Chondrocyte (in vitro differentiated cells): Measurements from ENCODE around the gene UTP25. TPM values are rescaled to one million over a fixed set of nuclear protein-coding genes. Genes with fewer than 3 reads are reported as not detected.

Experiments
- DNase-seq: peaks from one replicate; pipeline ENCODE4 v3.0.0; 2021; ENCODE audit warnings: mixed read lengths, low spot score
- H3K27ac Mint-ChIP-seq: one replicate; pipeline ENCODE4 v1.8.0; 2021; ENCODE audit warnings: mild to moderate bottlenecking, moderate library complexity, mixed read lengths; ENCODE audit not compliant: unreplicated experiment
- H3K27me3 Mint-ChIP-seq: 2 replicates; pipeline ENCODE4 v1.8.0; 2021; ENCODE audit warnings: low read depth, mixed read lengths
- H3K36me3 Mint-ChIP-seq: 2 replicates; pipeline ENCODE4 v1.8.0; 2021; ENCODE audit warnings: low read depth, mixed read lengths
- H3K4me1 Mint-ChIP-seq: 2 replicates; pipeline ENCODE4 v1.8.0; 2021; ENCODE audit warnings: low read depth, mild to moderate bottlenecking, mixed read lengths
- H3K4me3 Mint-ChIP-seq: one replicate; pipeline ENCODE4 v1.8.0; 2021; ENCODE audit warnings: mild to moderate bottlenecking, moderate library complexity, mixed read lengths; ENCODE audit not compliant: unreplicated experiment
- H3K9me3 Mint-ChIP-seq: 2 replicates; pipeline ENCODE4 v1.8.0; 2021; ENCODE audit warnings: low read depth, mixed read lengths
- total RNA-seq: library from RNA; stranded (reverse); gene quantifications from 3 replicates; pipeline ENCODE4 v1.2.1, GENCODE V29; 2021
- TF ChIP-seq, protein P1 (sequence below): fragments of 200-600 bp; sonication (generic); IDR thresholded peaks from 2 replicates; pipeline ENCODE4 v1.5.0; 2021; ENCODE audit warnings: antibody characterized with exemption, mild to moderate bottlenecking, moderate library complexity

The UTP25 gene
- total RNA-seq, 1 donor from 2014 or later = 6.4 TPM

DNA sequence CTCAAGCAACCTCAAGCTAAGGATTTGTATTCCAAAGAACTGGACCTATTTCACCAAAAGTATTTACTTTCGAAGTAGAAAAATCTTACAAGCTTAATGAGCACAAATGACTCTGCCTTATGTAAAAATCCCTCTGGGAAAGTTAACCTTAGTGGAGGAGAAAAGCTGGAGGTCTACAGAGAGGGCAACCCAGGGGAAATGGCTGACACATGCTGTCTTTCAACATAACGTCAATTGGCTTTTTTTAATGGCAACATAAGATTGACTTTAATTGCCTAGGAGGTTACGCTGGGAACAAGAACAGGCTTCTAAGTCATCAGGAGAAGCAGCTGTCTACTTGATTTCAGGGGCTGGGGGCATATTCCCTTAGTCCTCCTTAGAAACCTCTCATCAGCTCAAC is 52.3 kb downstream of the UTP25 start:
- no peaks in the 10 kb centered on the region for H3K36me3 Mint-ChIP-seq
- peak overlapping the region; percentile 55 for H3K27ac Mint-ChIP-seq
- no peaks in the 10 kb centered on the region for H3K9me3 Mint-ChIP-seq
- H3K4me3 Mint-ChIP-seq = no peak overlapping the region
- no peak for DNase-seq
- peaks cover 55% of the 10 kb centered on the region for H3K4me1 Mint-ChIP-seq
- TF ChIP-seq, protein P1, sequence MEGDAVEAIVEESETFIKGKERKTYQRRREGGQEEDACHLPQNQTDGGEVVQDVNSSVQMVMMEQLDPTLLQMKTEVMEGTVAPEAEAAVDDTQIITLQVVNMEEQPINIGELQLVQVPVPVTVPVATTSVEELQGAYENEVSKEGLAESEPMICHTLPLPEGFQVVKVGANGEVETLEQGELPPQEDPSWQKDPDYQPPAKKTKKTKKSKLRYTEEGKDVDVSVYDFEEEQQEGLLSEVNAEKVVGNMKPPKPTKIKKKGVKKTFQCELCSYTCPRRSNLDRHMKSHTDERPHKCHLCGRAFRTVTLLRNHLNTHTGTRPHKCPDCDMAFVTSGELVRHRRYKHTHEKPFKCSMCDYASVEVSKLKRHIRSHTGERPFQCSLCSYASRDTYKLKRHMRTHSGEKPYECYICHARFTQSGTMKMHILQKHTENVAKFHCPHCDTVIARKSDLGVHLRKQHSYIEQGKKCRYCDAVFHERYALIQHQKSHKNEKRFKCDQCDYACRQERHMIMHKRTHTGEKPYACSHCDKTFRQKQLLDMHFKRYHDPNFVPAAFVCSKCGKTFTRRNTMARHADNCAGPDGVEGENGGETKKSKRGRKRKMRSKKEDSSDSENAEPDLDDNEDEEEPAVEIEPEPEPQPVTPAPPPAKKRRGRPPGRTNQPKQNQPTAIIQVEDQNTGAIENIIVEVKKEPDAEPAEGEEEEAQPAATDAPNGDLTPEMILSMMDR = no peak
- no peaks in the 10 kb centered on the region for H3K27me3 Mint-ChIP-seq

DNA sequence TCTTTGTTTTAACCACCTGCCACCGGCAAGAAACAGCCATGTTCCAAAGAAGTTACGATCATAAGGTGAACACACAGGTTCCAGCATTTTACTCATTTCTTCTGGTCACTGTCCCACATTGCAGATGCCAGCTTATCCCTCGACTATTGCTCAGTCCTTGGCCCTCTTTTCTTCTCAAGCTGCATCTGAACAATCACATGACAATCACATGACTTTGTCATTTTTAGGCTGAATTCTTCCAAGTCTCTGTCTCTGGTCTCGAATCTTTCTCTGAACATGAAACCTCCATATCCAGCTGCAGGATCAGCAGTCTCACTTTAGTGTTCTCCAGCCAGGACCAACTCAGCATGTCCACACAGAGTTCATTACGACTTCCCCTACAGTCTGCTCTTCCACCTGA is 53.8 kb downstream of the UTP25 start:
- Mint-ChIP-seq H3K27ac (no peak overlapping the region), H3K4me3 (no peak overlapping the region), H3K27me3 (no peaks in the 10 kb centered on the region), H3K9me3 (no peaks in the 10 kb centered on the region), H3K4me1 (peaks cover 59% of the 10 kb centered on the region), H3K36me3 (no peaks in the 10 kb centered on the region)
- TF ChIP-seq, protein P1 = no peak
- no peak for DNase-seq

DNA sequence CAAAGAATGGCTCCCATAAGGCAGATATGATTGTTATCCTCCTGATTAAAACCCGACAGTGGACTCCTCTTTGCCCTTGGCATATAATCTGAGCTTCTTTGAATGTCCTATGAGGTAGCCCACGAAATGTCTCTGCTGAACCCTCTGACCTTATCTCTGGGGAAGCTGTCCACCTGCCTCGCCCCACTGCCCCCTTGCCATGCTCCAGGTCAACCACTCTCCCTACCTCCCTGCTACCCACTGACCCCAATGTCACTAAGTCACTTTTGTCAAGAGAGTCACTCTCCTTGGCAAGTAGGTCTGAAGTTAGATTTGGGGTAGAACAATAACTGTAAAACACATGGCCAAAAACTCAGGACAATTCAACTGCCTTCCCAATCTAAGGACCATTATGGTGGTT is 54.5 kb downstream of the UTP25 start:
- no peaks in the 10 kb centered on the region for H3K36me3 Mint-ChIP-seq
- TF ChIP-seq, protein P1 = no peak
- H3K4me3 Mint-ChIP-seq = no peak overlapping the region
- H3K4me1 Mint-ChIP-seq = peaks cover 59% of the 10 kb centered on the region
- H3K9me3 Mint-ChIP-seq = no peaks in the 10 kb centered on the region
- DNase-seq = no peak
- H3K27ac Mint-ChIP-seq = no peak overlapping the region
- H3K27me3 Mint-ChIP-seq = no peaks in the 10 kb centered on the region

DNA sequence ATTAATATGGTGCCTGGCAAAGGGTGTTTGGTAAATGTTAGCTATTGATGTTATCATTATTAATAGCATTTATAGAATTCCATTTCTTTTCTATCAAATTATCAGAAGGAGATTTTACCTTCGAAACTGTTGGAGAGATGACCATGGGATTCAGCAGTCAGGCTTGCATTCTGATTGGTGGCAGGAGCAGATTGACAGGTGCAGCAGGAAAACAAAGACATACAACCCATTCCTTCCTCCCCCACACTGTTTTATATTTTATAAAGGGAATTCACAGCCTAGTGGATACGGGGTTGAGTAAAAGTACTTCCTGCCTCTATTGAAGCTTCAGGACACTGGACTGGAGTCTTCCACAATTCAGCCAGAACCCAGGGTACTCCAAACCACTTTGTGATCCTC is 55.2 kb downstream of the UTP25 start:
- DNase-seq = no peak
- Mint-ChIP-seq H3K4me3 (no peak overlapping the region), H3K36me3 (no peaks in the 10 kb centered on the region), H3K27ac (peak overlapping the region; percentile 91), H3K4me1 (peaks cover 59% of the 10 kb centered on the region), H3K27me3 (no peaks in the 10 kb centered on the region), H3K9me3 (no peaks in the 10 kb centered on the region)
- TF ChIP-seq, protein P1 = no peak

DNA sequence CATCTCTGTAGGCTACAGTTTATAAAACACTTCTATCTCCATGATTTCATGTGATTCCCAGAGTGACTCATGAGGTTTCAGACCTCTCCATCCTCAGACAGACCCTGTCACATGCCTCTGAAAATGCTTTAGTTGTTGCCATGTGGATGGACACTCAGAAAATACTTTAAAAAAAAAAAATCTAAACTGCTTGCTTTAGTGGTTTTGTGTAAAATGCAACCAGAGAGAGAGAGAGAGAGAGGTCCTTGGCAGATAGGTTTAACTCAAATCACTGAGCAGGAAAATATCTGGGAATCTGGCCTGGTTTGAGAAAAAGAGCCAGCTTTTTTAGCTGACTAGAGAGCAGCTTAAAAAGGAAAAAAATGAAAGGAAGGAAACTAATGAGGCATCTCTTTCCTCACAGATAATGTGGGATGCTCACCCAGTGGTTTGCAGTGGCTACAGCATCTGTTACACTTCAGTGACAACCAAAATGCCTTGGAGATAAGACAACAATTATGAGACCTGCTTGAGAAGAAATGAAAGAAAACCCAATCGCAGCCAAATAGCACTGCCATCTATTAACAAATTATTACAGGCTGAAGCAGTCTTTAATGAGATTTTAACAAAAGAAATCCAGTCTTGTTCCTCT is 55.7 kb downstream of the UTP25 start:
- Mint-ChIP-seq H3K27ac (peak overlapping the region; percentile 91), H3K36me3 (no peaks in the 10 kb centered on the region), H3K4me3 (peak overlapping the region; percentile 20), H3K27me3 (no peaks in the 10 kb centered on the region), H3K9me3 (no peaks in the 10 kb centered on the region), H3K4me1 (peaks cover 59% of the 10 kb centered on the region)
- no peak for DNase-seq
- TF ChIP-seq, protein P1 = peak; percentile 45
